ENCODE data around the gene RYR2.

RYR2 gene

DNA sequence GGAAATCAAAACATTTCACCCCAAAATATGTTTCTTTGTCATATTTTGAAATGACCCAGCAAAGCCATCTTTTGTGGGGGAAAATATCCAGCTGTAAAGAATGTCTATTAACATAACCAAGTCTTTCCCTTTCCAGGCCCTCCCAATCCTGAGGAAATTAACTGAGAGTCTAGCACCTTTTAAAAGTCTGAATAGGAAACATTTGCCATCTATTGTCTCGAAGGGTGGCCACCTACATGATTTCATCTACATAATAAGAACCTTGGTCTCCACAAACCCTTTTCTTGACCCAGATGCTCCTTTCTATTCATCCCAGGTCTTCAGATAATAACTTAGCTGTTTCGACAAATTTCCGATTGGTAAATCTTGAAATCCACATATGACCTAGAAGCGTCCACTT is 32.4 kb upstream of the RYR2 start:
- Histone ChIP-seq H3K9ac (ENCODE audit: low read length) (no peak overlapping the region), H3K4me1 (ENCODE audit: control insufficient read depth, insufficient read depth, low read length) (peaks cover 17% of the 10 kb centered on the region; the same call in 1 of the 2 replicates), H3K27ac (ENCODE audit: low read depth, low read length) (peak overlapping the region; percentile 32; the same call in 1 of the 2 replicates), H3K27me3 (ENCODE audit: control insufficient read depth, insufficient read depth, low read length) (no peaks in the 10 kb centered on the region), H3K4me3 (ENCODE audit: low read depth, low read length) (no peak overlapping the region), H3K36me3 (ENCODE audit: control insufficient read depth, insufficient read depth, low read length) (no peaks in the 10 kb centered on the region), H3K9me3 (ENCODE audit: control insufficient read depth, insufficient read depth, low read depth, low read length) (no peaks in the 10 kb centered on the region)

DNA sequence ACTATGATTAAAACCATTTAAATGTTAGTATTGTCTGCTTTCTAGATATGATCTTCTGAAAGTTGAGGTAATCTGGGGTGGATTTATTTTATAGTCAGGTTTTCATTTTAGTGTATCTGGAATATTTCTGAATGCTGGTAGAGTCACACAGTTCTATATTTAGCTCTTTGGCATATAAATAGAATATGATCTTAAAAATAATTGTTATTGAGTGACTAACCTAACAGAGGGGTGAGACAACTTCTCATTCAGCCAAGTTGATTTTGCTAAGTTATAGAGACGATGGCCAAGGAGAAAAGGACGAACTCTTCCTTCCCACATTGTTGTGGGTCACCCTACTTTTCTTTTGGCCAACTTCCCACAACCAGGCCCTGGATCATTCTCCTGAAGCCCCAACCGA is 30.6 kb upstream of the RYR2 start:
- Histone ChIP-seq H3K27ac (ENCODE audit: low read depth, low read length) (no peak overlapping the region), H3K9me3 (ENCODE audit: control insufficient read depth, insufficient read depth, low read depth, low read length) (no peaks in the 10 kb centered on the region), H3K4me1 (ENCODE audit: control insufficient read depth, insufficient read depth, low read length) (peaks cover 20% of the 10 kb centered on the region; the same call in 1 of the 2 replicates), H3K27me3 (ENCODE audit: control insufficient read depth, insufficient read depth, low read length) (no peaks in the 10 kb centered on the region), H3K36me3 (ENCODE audit: control insufficient read depth, insufficient read depth, low read length) (no peaks in the 10 kb centered on the region), H3K4me3 (ENCODE audit: low read depth, low read length) (no peak overlapping the region), H3K9ac (ENCODE audit: low read length) (no peak overlapping the region)

DNA sequence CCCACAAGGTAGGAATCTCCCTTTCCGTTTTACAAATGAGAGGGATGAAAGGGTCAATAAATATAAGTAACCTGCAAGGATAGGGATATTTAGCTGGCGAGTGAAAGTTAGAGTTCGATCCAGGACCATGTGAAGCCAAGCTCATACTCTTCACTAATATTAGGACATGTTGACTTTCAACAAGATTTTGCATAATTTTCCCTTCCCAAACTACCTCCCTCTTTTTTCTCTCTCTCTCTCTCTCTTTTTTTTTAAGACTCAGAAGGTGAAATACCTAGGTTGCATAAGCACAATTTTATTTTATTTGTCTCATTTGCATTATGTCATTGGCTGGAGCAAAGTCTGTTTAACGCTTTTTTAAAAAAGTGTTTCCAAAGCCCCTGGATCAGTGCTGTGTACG is 29.6 kb upstream of the RYR2 start:
- no peaks in the 10 kb centered on the region for H3K36me3 ChIP-seq (ENCODE audit: control insufficient read depth, insufficient read depth, low read length)
- H3K4me3 ChIP-seq (ENCODE audit: low read depth, low read length), result no peak overlapping the region
- H3K27me3 ChIP-seq (ENCODE audit: control insufficient read depth, insufficient read depth, low read length), result no peaks in the 10 kb centered on the region
- peaks cover 28% of the 10 kb centered on the region for H3K4me1 ChIP-seq (ENCODE audit: control insufficient read depth, insufficient read depth, low read length)
- no peaks in the 10 kb centered on the region for H3K9me3 ChIP-seq (ENCODE audit: control insufficient read depth, insufficient read depth, low read depth, low read length)
- H3K27ac ChIP-seq (ENCODE audit: low read depth, low read length), result no peak overlapping the region
- H3K9ac ChIP-seq (ENCODE audit: low read length), result no peak overlapping the region

DNA sequence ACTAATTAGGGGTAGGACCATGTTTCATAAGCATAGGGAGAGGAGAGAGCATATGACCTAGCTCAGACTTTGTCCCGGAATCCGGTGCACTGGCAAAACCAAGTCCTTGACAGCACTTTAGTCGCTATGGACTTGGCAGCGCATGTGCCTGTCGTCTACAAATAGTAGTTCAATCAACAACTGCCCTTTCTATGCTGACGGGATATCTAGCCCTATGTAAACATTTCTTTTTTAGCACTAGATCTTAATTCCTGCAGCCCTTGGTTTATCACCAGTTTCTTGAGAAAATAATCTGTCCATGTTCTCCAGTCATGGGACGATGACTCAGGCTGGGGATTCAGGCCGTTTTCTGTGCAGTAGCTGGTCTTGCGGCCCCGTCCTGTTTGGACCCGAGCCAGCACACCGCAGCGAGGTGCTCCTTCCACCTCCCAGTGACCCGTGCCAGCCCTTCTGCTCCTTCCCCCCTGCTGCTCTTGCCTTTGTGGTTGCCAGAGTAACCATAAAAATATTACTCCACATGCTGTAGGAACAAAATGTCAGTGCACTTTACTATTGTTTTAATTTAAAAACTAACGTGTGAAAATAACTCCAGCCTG is 29.1 kb upstream of the RYR2 start:
- Histone ChIP-seq H3K36me3 (ENCODE audit: control insufficient read depth, insufficient read depth, low read length) (no peaks in the 10 kb centered on the region), H3K27ac (ENCODE audit: low read depth, low read length) (no peak overlapping the region), H3K9ac (ENCODE audit: low read length) (no peak overlapping the region), H3K4me3 (ENCODE audit: low read depth, low read length) (no peak overlapping the region), H3K9me3 (ENCODE audit: control insufficient read depth, insufficient read depth, low read depth, low read length) (no peaks in the 10 kb centered on the region), H3K27me3 (ENCODE audit: control insufficient read depth, insufficient read depth, low read length) (no peaks in the 10 kb centered on the region), H3K4me1 (ENCODE audit: control insufficient read depth, insufficient read depth, low read length) (peaks cover 31% of the 10 kb centered on the region)

DNA sequence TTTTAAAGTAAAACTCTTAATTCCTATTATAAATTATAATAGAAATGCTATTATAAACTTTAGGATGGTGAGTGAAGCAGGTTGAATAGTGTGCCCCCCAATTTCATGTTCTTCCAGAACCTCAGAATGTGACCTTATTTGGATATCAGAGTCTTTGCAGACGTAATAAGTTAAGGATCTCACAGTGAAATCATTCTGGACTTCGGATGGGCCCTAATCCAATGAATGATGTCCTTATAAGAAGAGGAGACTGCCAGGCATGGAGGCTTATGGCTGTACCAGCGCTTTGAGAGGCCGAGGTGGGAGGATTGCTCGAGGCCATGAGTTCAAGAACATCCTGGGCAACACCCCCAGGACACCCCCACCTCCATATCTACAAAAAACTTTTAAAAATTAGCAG is 28.4 kb upstream of the RYR2 start:
- no peaks in the 10 kb centered on the region for H3K36me3 ChIP-seq (ENCODE audit: control insufficient read depth, insufficient read depth, low read length)
- H3K4me3 ChIP-seq (ENCODE audit: low read depth, low read length), result no peak overlapping the region
- no peak overlapping the region for H3K27ac ChIP-seq (ENCODE audit: low read depth, low read length)
- no peak overlapping the region for H3K9ac ChIP-seq (ENCODE audit: low read length)
- no peaks in the 10 kb centered on the region for H3K27me3 ChIP-seq (ENCODE audit: control insufficient read depth, insufficient read depth, low read length)
- no peaks in the 10 kb centered on the region for H3K9me3 ChIP-seq (ENCODE audit: control insufficient read depth, insufficient read depth, low read depth, low read length)
- H3K4me1 ChIP-seq (ENCODE audit: control insufficient read depth, insufficient read depth, low read length), result peaks cover 30% of the 10 kb centered on the region

DNA sequence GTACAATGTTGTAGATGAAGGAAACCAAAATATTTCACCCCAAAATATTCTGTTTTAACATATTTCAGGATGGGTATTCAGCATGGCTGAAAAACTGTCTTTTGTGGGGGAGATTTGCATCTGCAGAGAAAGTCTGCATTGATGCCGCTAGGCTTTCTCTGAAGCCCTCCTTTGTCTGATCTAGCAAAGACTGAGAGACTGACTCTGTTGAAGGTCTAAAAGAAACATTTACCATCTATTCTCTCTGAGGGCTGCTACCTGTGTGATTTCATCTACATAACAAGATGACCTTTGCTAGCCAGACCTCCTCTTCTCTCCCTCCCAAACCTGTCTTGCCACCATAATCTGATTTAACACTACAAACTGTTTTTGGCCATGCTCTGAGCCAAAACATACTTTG is 25.4 kb upstream of the RYR2 start:
- no peaks in the 10 kb centered on the region for H3K9me3 ChIP-seq (ENCODE audit: control insufficient read depth, insufficient read depth, low read depth, low read length)
- H3K36me3 ChIP-seq (ENCODE audit: control insufficient read depth, insufficient read depth, low read length), result no peaks in the 10 kb centered on the region
- H3K9ac ChIP-seq (ENCODE audit: low read length), result no peak overlapping the region
- peak overlapping the region; percentile 78 for H3K27ac ChIP-seq (ENCODE audit: low read depth, low read length)
- H3K27me3 ChIP-seq (ENCODE audit: control insufficient read depth, insufficient read depth, low read length), result no peaks in the 10 kb centered on the region
- H3K4me1 ChIP-seq (ENCODE audit: control insufficient read depth, insufficient read depth, low read length), result peaks cover 13% of the 10 kb centered on the region
- no peak overlapping the region; the same call in 1 of the 2 replicates for H3K4me3 ChIP-seq (ENCODE audit: low read depth, low read length)

DNA sequence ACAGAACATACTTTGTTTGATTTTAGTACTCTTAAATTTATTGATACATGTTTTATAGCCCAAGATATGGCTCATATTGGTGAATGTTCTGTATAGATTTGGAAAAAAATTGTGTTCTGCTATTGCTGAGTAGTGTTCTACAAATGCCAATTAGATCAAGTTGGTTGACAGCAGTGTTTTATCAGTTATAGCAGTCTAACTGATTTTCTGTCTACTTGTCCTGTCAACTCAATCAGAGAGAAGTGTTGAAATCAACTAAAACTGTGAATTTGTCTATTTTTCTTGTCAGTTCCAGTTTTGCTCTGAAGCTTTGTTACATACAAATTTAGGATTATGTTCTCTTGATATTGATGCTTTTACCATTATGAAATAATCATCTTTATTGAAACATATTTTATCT is 23.1 kb upstream of the RYR2 start:
- H3K4me3 ChIP-seq (ENCODE audit: low read depth, low read length), result no peak overlapping the region
- H3K4me1 ChIP-seq (ENCODE audit: control insufficient read depth, insufficient read depth, low read length), result peaks cover 13% of the 10 kb centered on the region
- H3K36me3 ChIP-seq (ENCODE audit: control insufficient read depth, insufficient read depth, low read length), result no peaks in the 10 kb centered on the region
- no peaks in the 10 kb centered on the region for H3K9me3 ChIP-seq (ENCODE audit: control insufficient read depth, insufficient read depth, low read depth, low read length)
- no peak overlapping the region for H3K9ac ChIP-seq (ENCODE audit: low read length)
- H3K27me3 ChIP-seq (ENCODE audit: control insufficient read depth, insufficient read depth, low read length), result no peaks in the 10 kb centered on the region
- H3K27ac ChIP-seq (ENCODE audit: low read depth, low read length), result no peak overlapping the region

DNA sequence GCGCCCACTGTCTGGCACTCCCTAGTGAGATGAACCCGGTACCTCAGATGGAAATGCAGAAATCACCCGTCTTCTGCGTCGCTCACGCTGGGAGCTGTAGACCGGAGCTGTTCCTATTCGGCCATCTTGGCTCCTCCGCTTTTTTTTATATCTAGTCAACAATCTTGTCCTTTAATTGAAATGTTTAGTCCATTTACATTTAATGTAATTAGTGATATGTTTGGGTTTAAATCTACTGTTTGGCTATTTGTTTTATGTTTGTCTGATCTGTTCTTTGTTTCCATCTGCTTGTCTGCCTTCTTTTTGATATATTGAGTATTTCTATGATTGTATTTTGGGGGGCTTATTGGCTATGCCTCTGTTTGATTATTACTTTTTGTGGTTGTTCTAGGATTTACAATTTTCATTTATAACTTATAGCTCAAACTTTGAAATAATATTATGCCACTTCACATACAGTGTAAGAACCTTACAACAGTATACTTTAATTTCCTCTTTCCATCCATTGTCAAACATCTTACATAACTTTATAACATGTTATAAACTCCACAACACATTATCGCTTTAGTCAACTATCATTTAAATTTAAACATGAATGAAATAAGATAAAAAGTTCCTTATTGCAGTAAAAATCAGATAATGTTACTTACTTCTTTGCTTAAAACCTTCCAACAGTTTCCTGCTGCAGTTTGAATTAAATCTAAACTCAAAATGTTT is 16.5 kb upstream of the RYR2 start:
- Histone ChIP-seq H3K27ac (ENCODE audit: low read depth, low read length) (no peak overlapping the region), H3K36me3 (ENCODE audit: control insufficient read depth, insufficient read depth, low read length) (no peaks in the 10 kb centered on the region), H3K9me3 (ENCODE audit: control insufficient read depth, insufficient read depth, low read depth, low read length) (peaks cover 8% of the 10 kb centered on the region), H3K9ac (ENCODE audit: low read length) (no peak overlapping the region), H3K4me3 (ENCODE audit: low read depth, low read length) (no peak overlapping the region), H3K27me3 (ENCODE audit: control insufficient read depth, insufficient read depth, low read length) (no peaks in the 10 kb centered on the region), H3K4me1 (ENCODE audit: control insufficient read depth, insufficient read depth, low read length) (no peaks in the 10 kb centered on the region)

DNA sequence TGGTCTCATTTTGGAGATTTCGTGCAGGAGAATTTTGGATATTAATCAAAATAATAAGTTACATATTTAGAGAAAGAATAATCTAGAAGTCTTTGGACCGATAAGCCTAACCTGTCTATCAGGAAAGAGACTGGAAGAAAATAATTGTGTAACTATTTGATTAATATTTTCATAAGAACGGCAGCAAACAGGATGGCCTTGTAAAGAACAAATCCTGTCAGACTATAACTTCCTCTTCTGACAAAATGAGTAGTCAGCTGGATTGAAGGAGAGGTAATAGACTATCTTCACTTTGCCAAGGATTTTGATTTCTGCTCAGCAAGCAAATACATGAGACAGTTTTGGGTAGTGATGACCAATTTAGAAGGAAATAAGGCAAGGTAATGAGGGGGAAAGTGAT is 12.7 kb upstream of the RYR2 start:
- H3K9me3 ChIP-seq (ENCODE audit: control insufficient read depth, insufficient read depth, low read depth, low read length), result peaks cover 8% of the 10 kb centered on the region
- no peak overlapping the region for H3K9ac ChIP-seq (ENCODE audit: low read length)
- H3K36me3 ChIP-seq (ENCODE audit: control insufficient read depth, insufficient read depth, low read length), result no peaks in the 10 kb centered on the region
- peaks cover 15% of the 10 kb centered on the region for H3K4me1 ChIP-seq (ENCODE audit: control insufficient read depth, insufficient read depth, low read length)
- H3K4me3 ChIP-seq (ENCODE audit: low read depth, low read length), result no peak overlapping the region
- H3K27ac ChIP-seq (ENCODE audit: low read depth, low read length), result no peak overlapping the region
- H3K27me3 ChIP-seq (ENCODE audit: control insufficient read depth, insufficient read depth, low read length), result no peaks in the 10 kb centered on the region

DNA sequence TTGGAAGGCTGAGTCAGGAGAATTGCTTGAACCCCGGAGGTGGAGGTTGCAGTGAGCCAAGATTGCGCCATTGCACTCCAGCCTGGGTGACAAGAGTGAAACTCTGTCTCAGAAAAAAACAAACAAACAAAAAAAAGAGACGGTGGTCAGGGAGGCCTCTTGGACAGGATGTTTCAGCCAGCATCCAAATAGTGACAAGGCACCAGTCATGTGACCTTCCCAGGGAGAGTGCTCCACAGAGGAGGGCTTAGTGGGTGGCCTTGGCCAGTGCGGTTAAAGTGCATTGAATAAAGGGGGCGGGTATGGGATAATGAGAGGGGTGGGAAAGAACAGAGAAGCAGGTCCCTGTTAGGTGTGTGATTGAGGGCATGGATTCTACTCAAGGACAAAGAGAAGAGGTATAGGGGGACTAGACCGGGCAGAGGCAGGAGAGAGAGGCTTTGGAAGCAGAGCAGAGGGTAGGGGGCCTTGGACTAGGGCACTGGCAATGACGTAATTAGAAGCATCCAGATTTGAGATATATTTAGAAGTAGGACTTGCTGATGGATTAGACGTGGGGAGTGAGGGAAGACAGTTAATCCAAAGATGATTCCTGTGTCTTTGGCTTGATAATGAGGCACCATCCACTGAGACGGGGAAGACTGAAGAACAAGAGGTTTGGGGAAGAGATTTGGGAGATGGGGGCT is 12.0 kb upstream of the RYR2 start:
- no peak overlapping the region for H3K9ac ChIP-seq (ENCODE audit: low read length)
- H3K4me1 ChIP-seq (ENCODE audit: control insufficient read depth, insufficient read depth, low read length), result peaks cover 15% of the 10 kb centered on the region
- H3K9me3 ChIP-seq (ENCODE audit: control insufficient read depth, insufficient read depth, low read depth, low read length), result peaks cover 8% of the 10 kb centered on the region
- no peak overlapping the region for H3K27ac ChIP-seq (ENCODE audit: low read depth, low read length)
- no peaks in the 10 kb centered on the region for H3K36me3 ChIP-seq (ENCODE audit: control insufficient read depth, insufficient read depth, low read length)
- no peaks in the 10 kb centered on the region for H3K27me3 ChIP-seq (ENCODE audit: control insufficient read depth, insufficient read depth, low read length)
- no peak overlapping the region for H3K4me3 ChIP-seq (ENCODE audit: low read depth, low read length)

DNA sequence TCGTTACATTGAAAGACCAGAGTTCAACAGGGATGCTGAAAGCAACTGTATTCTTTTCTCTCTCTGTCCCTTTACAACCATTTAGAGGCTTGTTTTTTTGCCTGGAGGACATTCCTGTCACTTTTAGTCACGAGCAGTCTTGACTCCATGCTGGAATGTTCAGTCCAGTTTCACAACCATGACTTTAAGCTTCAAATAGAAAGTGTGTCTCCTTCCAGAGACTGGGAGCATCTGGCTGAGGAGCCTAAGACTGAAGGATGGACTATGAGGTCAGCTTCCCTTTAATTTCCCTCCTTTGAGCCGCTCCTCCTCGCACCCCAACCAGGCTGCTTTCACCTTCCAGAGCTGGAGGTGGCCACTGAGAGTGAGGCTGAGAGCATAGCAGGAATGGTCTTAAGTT is 10.5 kb upstream of the RYR2 start:
- Histone ChIP-seq H3K4me1 (ENCODE audit: control insufficient read depth, insufficient read depth, low read length) (peaks cover 15% of the 10 kb centered on the region), H3K36me3 (ENCODE audit: control insufficient read depth, insufficient read depth, low read length) (no peaks in the 10 kb centered on the region), H3K27ac (ENCODE audit: low read depth, low read length) (peak overlapping the region; percentile 30; the same call in 1 of the 2 replicates), H3K27me3 (ENCODE audit: control insufficient read depth, insufficient read depth, low read length) (no peaks in the 10 kb centered on the region), H3K9ac (ENCODE audit: low read length) (peak overlapping the region; percentile 63), H3K4me3 (ENCODE audit: low read depth, low read length) (peak overlapping the region; percentile 11; the same call in 1 of the 2 replicates), H3K9me3 (ENCODE audit: control insufficient read depth, insufficient read depth, low read depth, low read length) (no peaks in the 10 kb centered on the region; the same call in 1 of the 2 replicates)
